ENCODE measurements around the gene ZNF155. TPM values are rescaled to one million over a fixed set of nuclear protein-coding genes. Genes with fewer than 3 reads are reported as not detected.

The ZNF155 gene
- polyA plus RNA-seq, 2 of the 4 experiments (the other 2 are of a cell fraction): 3.9 to 6.6 TPM

Small RNAs within 50 kb of the gene (small RNA-seq; reads per million reads assigned to genes)
- 0 reads per million in 6 experiments for gene AC006213.5

Other genes starting within 250 kb of the ZNF155 start
- 14.2 and 24.4 TPM in 2 replicates for gene SMG9, start 229.2 kb upstream of the ZNF155 start, polyA plus RNA-seq (2011; rRNA removed)
- 44.2 to 47.3 TPM (median 46.7 TPM) in 3 replicates for gene SMG9, start 229.2 kb upstream of the ZNF155 start, polyA plus RNA-seq (2017; fragmentation: RNase III; extraction: RNeasy Plus Mini Kit Qiagen cat#74134 plus additional on column Dnase treatment)
- 15.7 and 20.7 TPM in 2 replicates for gene KCNN4, start 203.2 kb upstream of the ZNF155 start, polyA plus RNA-seq (2011; rRNA removed)
- 16.9 to 21.0 TPM (median 20.7 TPM) in 3 replicates for gene KCNN4, start 203.2 kb upstream of the ZNF155 start, polyA plus RNA-seq (2017; fragmentation: RNase III; extraction: RNeasy Plus Mini Kit Qiagen cat#74134 plus additional on column Dnase treatment)
- 0.12 and 0.16 TPM in 2 replicates for gene LYPD5, start 181.7 kb upstream of the ZNF155 start, polyA plus RNA-seq (2011; rRNA removed)
- gene LYPD5, start 181.7 kb upstream of the ZNF155 start, polyA plus RNA-seq (2017; fragmentation: RNase III; extraction: RNeasy Plus Mini Kit Qiagen cat#74134 plus additional on column Dnase treatment): 0.09 to 0.22 TPM (median 0.18 TPM) in 3 replicates
- gene ZNF283, start 156.9 kb upstream of the ZNF155 start, polyA plus RNA-seq (2011; rRNA removed): 5.1 and 8.9 TPM in 2 replicates
- 5.2 to 6.1 TPM (median 5.6 TPM) in 3 replicates for gene ZNF283, start 156.9 kb upstream of the ZNF155 start, polyA plus RNA-seq (2017; fragmentation: RNase III; extraction: RNeasy Plus Mini Kit Qiagen cat#74134 plus additional on column Dnase treatment)
- gene ZNF404, start 100.2 kb upstream of the ZNF155 start, polyA plus RNA-seq (2011; rRNA removed): 1.2 and 1.4 TPM in 2 replicates
- 0.75 to 1.1 TPM (median 0.89 TPM) in 3 replicates for gene ZNF404, start 100.2 kb upstream of the ZNF155 start, polyA plus RNA-seq (2017; fragmentation: RNase III; extraction: RNeasy Plus Mini Kit Qiagen cat#74134 plus additional on column Dnase treatment)
- 19.9 and 20.9 TPM in 2 replicates for gene ZNF45, start 48.9 kb upstream of the ZNF155 start, polyA plus RNA-seq (2011; rRNA removed)
- 13.3 to 15.1 TPM (median 14.8 TPM) in 3 replicates for gene ZNF45, start 48.9 kb upstream of the ZNF155 start, polyA plus RNA-seq (2017; fragmentation: RNase III; extraction: RNeasy Plus Mini Kit Qiagen cat#74134 plus additional on column Dnase treatment)
- 1.6 and 2.4 TPM in 2 replicates for gene ZNF221, start 33.0 kb upstream of the ZNF155 start, polyA plus RNA-seq (2011; rRNA removed)
- gene ZNF221, start 33.0 kb upstream of the ZNF155 start, polyA plus RNA-seq (2017; fragmentation: RNase III; extraction: RNeasy Plus Mini Kit Qiagen cat#74134 plus additional on column Dnase treatment): 1.2 to 2.3 TPM (median 1.6 TPM) in 3 replicates
- 6.2 and 6.3 TPM in 2 replicates for gene ZNF230, start 18.8 kb downstream of the ZNF155 start, polyA plus RNA-seq (2011; rRNA removed)
- 2.9 to 3.3 TPM (median 3.1 TPM) in 3 replicates for gene ZNF230, start 18.8 kb downstream of the ZNF155 start, polyA plus RNA-seq (2017; fragmentation: RNase III; extraction: RNeasy Plus Mini Kit Qiagen cat#74134 plus additional on column Dnase treatment)
- gene ZNF222, start 41.2 kb downstream of the ZNF155 start, polyA plus RNA-seq (2011; rRNA removed): 6.2 and 7.0 TPM in 2 replicates
- gene ZNF222, start 41.2 kb downstream of the ZNF155 start, polyA plus RNA-seq (2017; fragmentation: RNase III; extraction: RNeasy Plus Mini Kit Qiagen cat#74134 plus additional on column Dnase treatment): 4.6 to 5.9 TPM (median 4.7 TPM) in 3 replicates
- gene ZNF223, start 67.8 kb downstream of the ZNF155 start, polyA plus RNA-seq (2011; rRNA removed): 5.2 and 5.4 TPM in 2 replicates
- gene ZNF223, start 67.8 kb downstream of the ZNF155 start, polyA plus RNA-seq (2017; fragmentation: RNase III; extraction: RNeasy Plus Mini Kit Qiagen cat#74134 plus additional on column Dnase treatment): 2.2 to 2.6 TPM (median 2.4 TPM) in 3 replicates
- 1.0 and 1.2 TPM in 2 replicates for gene ZNF284, start 88.0 kb downstream of the ZNF155 start, polyA plus RNA-seq (2011; rRNA removed)
- gene ZNF284, start 88.0 kb downstream of the ZNF155 start, polyA plus RNA-seq (2017; fragmentation: RNase III; extraction: RNeasy Plus Mini Kit Qiagen cat#74134 plus additional on column Dnase treatment): 0.81 to 1.1 TPM (median 1.0 TPM) in 3 replicates
- 22.3 and 25.0 TPM in 2 replicates for gene ZNF224, start 110.2 kb downstream of the ZNF155 start, polyA plus RNA-seq (2011; rRNA removed)
- gene ZNF224, start 110.2 kb downstream of the ZNF155 start, polyA plus RNA-seq (2017; fragmentation: RNase III; extraction: RNeasy Plus Mini Kit Qiagen cat#74134 plus additional on column Dnase treatment): 17.0 to 21.0 TPM (median 17.1 TPM) in 3 replicates
- gene ZNF225, start 129.2 kb downstream of the ZNF155 start, polyA plus RNA-seq (2011; rRNA removed): 4.3 TPM in 2 replicates
- 3.3 to 3.7 TPM (median 3.3 TPM) in 3 replicates for gene ZNF225, start 129.2 kb downstream of the ZNF155 start, polyA plus RNA-seq (2017; fragmentation: RNase III; extraction: RNeasy Plus Mini Kit Qiagen cat#74134 plus additional on column Dnase treatment)
- 5.8 and 6.2 TPM in 2 replicates for gene ZNF234, start 157.4 kb downstream of the ZNF155 start, polyA plus RNA-seq (2011; rRNA removed)
- gene ZNF234, start 157.4 kb downstream of the ZNF155 start, polyA plus RNA-seq (2017; fragmentation: RNase III; extraction: RNeasy Plus Mini Kit Qiagen cat#74134 plus additional on column Dnase treatment): 4.7 to 5.4 TPM (median 5.1 TPM) in 3 replicates
- gene ZNF226, start 180.9 kb downstream of the ZNF155 start, polyA plus RNA-seq (2011; rRNA removed): 46.3 and 53.2 TPM in 2 replicates
- 26.8 to 27.6 TPM (median 27.2 TPM) in 3 replicates for gene ZNF226, start 180.9 kb downstream of the ZNF155 start, polyA plus RNA-seq (2017; fragmentation: RNase III; extraction: RNeasy Plus Mini Kit Qiagen cat#74134 plus additional on column Dnase treatment)
- 15.8 and 17.1 TPM in 2 replicates for gene ZNF227, start 228.3 kb downstream of the ZNF155 start, polyA plus RNA-seq (2011; rRNA removed)
- 10.1 to 10.4 TPM (median 10.1 TPM) in 3 replicates for gene ZNF227, start 228.3 kb downstream of the ZNF155 start, polyA plus RNA-seq (2017; fragmentation: RNase III; extraction: RNeasy Plus Mini Kit Qiagen cat#74134 plus additional on column Dnase treatment)

Measured in A549 (cell line).